Body of pancreas (tissue), 4 donors: ENCODE measurements around the gene FBXO45. TPM values are rescaled to one million over a fixed set of nuclear protein-coding genes. Genes with fewer than 3 reads are reported as not detected.
"Not testable (repeated sequence)": the region's sequence is repeated elsewhere in the genome, so short reads cannot be mapped to it uniquely, and the experiment has no call there.

Experiments
- ATAC-seq: fragments of 150-250 bp; one replicate; pipeline ENCODE4 v1.9.1; 2016
- DNase-seq, 4 donors: peaks; one replicate each; pipeline ENCODE4 v3.0.0-alpha.2; 2019
- H3K27ac ChIP-seq, 4 donors: fragments of 200-600 bp; sonication (generic); 1 replicate in 3 of 4; 2 replicates in 1 of 4; pipeline versions ENCODE4 v1.5.1 to v1.6.1; 2016 to 2019; ENCODE audit warnings: mild to moderate bottlenecking in 1 of 4, mixed read lengths in 1 of 4, moderate library complexity in 1 of 4
- H3K27me3 ChIP-seq, 2 donors: fragments of 200-600 bp; sonication (generic); one replicate each; pipeline ENCODE4 v1.6.0; 2016; ENCODE audit warnings: mild to moderate bottlenecking in 1 of 2
- H3K36me3 ChIP-seq, 2 donors: fragments of 200-600 bp; sonication (generic); replicated peaks in 1 of 2; 2 replicates each; pipeline ENCODE4 v1.5.1; 2016; ENCODE audit warnings: low read depth in 2 of 2; ENCODE audit not compliant: insufficient read depth in 1 of 2
- H3K4me1 ChIP-seq: fragments of 200-600 bp; sonication (generic); one replicate; pipeline ENCODE4 v1.6.0; 2016
- H3K4me3 ChIP-seq, 2 donors: fragments of 200-600 bp; sonication (generic); 1 replicate in 1 of 2; 2 replicates in 1 of 2; pipeline ENCODE4 v1.5.1; 2016 to 2019
- H3K9me3 ChIP-seq, 3 donors: fragments of 200-600 bp; sonication (generic); 1 replicate in 2 of 3; 2 replicates in 1 of 3; pipeline ENCODE4 v1.5.1; 2016
- CTCF ChIP-seq, 7 experiments: fragments of 450-650 bp in 4 of 7; fragments of 200-600 bp in 3 of 7; sonication (generic) in 3 of 7; IDR thresholded peaks; one replicate each; pipeline ENCODE4 v1.5.1; 2016 to 2019; ENCODE audit warnings: antibody characterized with exemption in 7 of 7
- POLR2A ChIP-seq, 3 donors: fragments of 450-650 bp; IDR thresholded peaks; one replicate each; pipeline ENCODE4 v1.6.1; 2016; ENCODE audit warnings: antibody characterized with exemption in 3 of 3, mild to moderate bottlenecking in 2 of 3
- WGBS, 2 donors: methylation state at CpG; one replicate each; pipeline ENCODE4 v1.1.5; 2017; 5-methylcytosine and 5-hydroxymethylcytosine counted together
- intact Hi-C: fragments of 100-400 bp; cut with DNase I; formaldehyde crosslinking; loops from one replicate; pipeline ENCODE4 v1.15.1; 2023
- total RNA-seq, 2 donors: library from RNA; depleted of rRNA; stranded (reverse); fragments of >200 nt; gene quantifications; one replicate each; pipeline ENCODE4 v1.1.0, GENCODE V29; 2016

The FBXO45 gene
- total RNA-seq: 1 to 10 TPM; 1.3 to 4.4 TPM

DNA sequence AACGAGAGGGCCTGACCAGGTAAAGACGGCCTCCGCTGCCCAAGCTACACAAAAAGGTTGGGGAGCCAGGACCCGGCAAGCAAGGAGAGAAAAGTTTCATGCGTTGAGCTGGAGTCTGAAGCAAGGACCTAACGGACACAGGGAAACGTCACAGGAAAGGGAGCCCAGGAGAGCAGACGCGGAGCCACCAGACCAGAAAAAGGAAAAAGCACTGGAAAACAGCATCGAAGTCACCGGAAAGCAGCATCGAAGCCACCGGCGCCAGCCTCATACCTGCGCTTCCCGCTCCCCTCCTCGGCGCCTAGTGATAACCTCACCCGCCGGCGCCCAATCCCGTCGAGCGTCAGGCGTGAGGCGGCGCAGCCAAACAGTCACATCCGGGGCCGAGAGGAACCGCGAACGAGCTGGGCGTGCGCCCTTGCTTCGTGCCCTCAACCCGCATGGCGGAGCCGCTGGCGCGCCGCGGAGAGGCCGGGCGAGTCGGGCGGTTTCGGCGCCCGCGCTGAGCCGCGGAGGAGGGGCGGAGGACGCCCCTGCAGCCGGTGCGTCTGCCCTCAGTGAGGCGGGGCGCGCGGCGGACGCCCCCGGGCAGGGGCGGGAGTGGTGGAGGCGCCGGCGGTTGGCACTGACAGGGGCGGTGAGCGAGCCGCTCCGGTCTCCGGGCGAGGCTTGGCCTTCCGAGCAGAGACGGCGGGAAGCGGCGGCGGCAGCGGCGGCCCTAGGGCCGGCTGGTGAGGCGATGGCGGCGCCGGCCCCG is at the start of gene FBXO45, which contains the start of gene WDR53:
Gene FBXO45 (plus strand): TSS at position 415 of the 757 bp plus-strand sequence. CDS start 325 bp downstream, at position 740.
Gene WDR53 (minus strand): TSS at position 309 of the 757 bp plus-strand sequence. CDS start 7,079 bp downstream, outside the sequence.
- intact Hi-C loops: no loop called here
- TF ChIP-seq POLR2A (IDR thresholded peaks at IDR 0.05): peak; percentile 67 to 88 (median 87)
- TF ChIP-seq CTCF (IDR thresholded peaks at IDR 0.05): peak in 1 of 7 experiments; percentile 17
- peaks cover 28% of the 10 kb centered on the region for H3K4me1 ChIP-seq
- H3K27ac ChIP-seq: peak within 1 kb of the TSS; percentile 46 to 89 (median 73)
- H3K9me3 ChIP-seq: no peaks in the 10 kb centered on the region
- 0% methylated on average over 15 to 79 of the region's 87 CpGs for WGBS, 2 donors
- peak within 1 kb of the TSS; percentile 87 to 92 for H3K4me3 ChIP-seq
- ATAC-seq (peak; percentile 97), DNase-seq (peak; percentile 95 to 96 (median 96))
- H3K27me3 ChIP-seq: no peaks in the 10 kb centered on the region
- no peaks in the 10 kb centered on the region for H3K36me3 ChIP-seq

GRCh38 chr3:196518966-196519717 is 49.3 kb upstream of the FBXO45 start:
- intact Hi-C loops: no loop called here
- Histone ChIP-seq H3K36me3 (no peaks in the 10 kb centered on the region), H3K27me3 (no peaks in the 10 kb centered on the region), H3K4me3 (no peak overlapping the region), H3K9me3 (peaks cover 0 to 27% (median 0%) of the 10 kb centered on the region in 3 donors), H3K4me1 (no peaks in the 10 kb centered on the region), H3K27ac (no peak overlapping the region)
- WGBS, 2 donors: 35 to 36% methylated on average over 12 of the region's 12 CpGs
- TF ChIP-seq POLR2A (IDR thresholded peaks at IDR 0.05): no peak
- peak in 5 of 7 experiments; percentile 22 to 39 (median 33) for TF ChIP-seq CTCF (IDR thresholded peaks at IDR 0.05)
- no peak for ATAC-seq
- peak; percentile 39 to 56 (median 50) for DNase-seq

GRCh38 chr3:196519718-196520082 is 48.8 kb upstream of the FBXO45 start:
- 78 to 84% methylated on average over 5 of the region's 5 CpGs for WGBS, 2 donors
- TF ChIP-seq POLR2A (IDR thresholded peaks at IDR 0.05) (no peak), CTCF (IDR thresholded peaks at IDR 0.05) (no peak)
- intact Hi-C loops: no loop called here
- Histone ChIP-seq H3K9me3 (peaks cover 0 to 27% (median 0%) of the 10 kb centered on the region in 3 donors), H3K27me3 (no peaks in the 10 kb centered on the region), H3K36me3 (no peaks in the 10 kb centered on the region), H3K4me1 (no peaks in the 10 kb centered on the region), H3K4me3 (no peak overlapping the region), H3K27ac (no peak overlapping the region)
- ATAC-seq (no peak), DNase-seq (no peak)

- H3K36me3 ChIP-seq, intact Hi-C loops, H3K27me3 ChIP-seq, DNase-seq, H3K4me3 ChIP-seq, ATAC-seq, H3K27ac ChIP-seq, H3K4me1 ChIP-seq: not testable (repeated sequence)
- peaks cover 0 to 27% (median 0%) of the 10 kb centered on the region in 3 donors for H3K9me3 ChIP-seq
- 65 to 81% methylated on average over 12 of the region's 12 CpGs for WGBS, 2 donors
These were observed 47.2 kb upstream of the FBXO45 start for GRCh38 chr3:196521291-196521690.

DNA sequence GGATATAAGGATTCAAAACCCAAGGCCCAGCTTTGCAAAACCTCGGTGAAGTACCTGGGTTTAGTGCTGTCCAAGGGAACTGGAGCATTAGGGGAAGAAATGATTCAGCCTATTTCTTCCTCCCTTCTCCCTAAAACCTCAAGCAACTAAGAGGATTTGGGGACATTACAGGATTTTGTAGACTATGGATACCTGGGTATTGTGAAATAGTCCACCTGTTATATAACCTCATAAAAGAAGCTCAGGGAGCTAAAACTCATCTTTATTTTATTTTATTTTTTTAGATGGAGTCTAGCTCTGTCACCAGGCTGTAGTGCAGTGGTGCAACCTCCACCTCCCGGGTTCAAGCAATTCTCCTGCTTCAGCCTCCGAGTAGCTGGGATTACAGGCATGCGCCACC is 44.6 kb upstream of the FBXO45 start:
- Histone ChIP-seq H3K27ac (no peak overlapping the region), H3K27me3 (peaks cover 0 to 4% of the 10 kb centered on the region in 2 donors), H3K4me3 (no peak overlapping the region), H3K4me1 (peaks cover 4% of the 10 kb centered on the region), H3K36me3 (no peaks in the 10 kb centered on the region), H3K9me3 (peaks cover 0 to 16% (median 0%) of the 10 kb centered on the region in 3 donors)
- no peak for TF ChIP-seq POLR2A (IDR thresholded peaks at IDR 0.05)
- no peak for TF ChIP-seq CTCF (IDR thresholded peaks at IDR 0.05)
- DNase-seq (no peak), ATAC-seq (no peak)
- 86 to 88% methylated on average over 4 of the region's 4 CpGs for WGBS, 2 donors
- intact Hi-C loops: no loop called here
